Amygdala (tissue), 56 donors: ENCODE results near the gene TRIM54.
"Not testable (repeated sequence)": the region's sequence is repeated elsewhere in the genome, so short reads cannot be mapped to it uniquely, and the experiment has no call there.

Experiments used
- DNase-seq, 56 donors: peaks; one replicate each; lab custom pipeline; 2025; lab: John Stamatoyannopoulos, UW

Gene TRIM54

DNA sequence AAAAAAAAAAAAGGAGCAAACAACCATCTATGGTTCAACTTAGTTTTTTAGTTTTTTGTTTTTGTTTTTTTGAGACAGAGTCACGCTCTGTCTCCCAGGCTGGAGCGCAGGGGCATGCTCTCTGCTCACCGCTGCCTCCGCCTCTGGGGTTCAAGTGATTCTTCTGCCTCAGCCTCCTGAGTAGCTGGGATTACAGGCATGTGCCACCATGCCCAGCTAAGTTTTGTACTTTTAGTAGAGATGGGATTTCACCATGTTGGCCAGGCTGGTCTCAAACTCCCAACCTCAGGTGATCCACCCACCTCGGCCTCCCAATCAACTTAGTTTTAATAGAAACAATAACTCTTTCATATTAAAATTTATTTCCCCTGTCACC lies 71.1 kb downstream of the TRIM54 start:
- not testable (repeated sequence) for DNase-seq

DNA sequence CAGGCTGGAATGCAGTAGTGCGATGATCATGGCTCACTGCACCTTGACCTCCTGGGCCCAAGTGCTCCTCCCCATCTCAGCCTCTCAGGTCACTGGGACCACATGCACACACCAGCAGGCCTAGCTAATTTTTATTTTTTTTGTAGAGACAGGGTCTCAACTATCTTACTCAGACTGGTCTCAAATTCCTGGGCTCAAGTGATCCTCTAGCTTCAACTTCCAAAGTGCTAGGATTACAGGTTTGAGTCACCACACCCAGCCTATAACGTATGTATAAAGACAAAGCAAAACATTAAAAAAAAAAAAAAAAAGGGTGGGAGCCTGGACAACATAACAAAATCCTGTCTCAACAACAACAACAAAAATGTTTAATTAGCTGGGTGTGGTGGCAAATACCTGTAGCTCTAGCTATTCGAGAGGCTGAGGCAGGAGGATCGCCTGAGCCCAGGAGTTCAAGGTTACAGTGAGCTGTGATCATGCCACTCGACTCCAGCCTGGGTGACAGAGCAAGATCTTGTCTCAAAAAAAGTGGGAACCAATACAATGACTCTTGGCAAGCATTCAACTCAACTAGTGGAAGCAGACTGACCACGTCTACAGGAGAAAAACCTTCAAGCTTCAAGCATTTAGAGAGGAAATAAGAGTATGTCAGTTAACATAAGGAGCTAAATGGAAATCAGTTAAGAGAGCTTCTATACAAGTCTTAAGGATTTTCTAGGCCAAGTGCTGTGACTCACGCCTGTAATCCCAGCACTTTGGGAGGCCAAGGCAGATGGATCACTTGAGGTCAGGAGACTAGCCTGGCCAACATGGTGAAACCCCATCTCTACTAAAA lies 71.8 kb downstream of the TRIM54 start:
- no peak for DNase-seq

DNA sequence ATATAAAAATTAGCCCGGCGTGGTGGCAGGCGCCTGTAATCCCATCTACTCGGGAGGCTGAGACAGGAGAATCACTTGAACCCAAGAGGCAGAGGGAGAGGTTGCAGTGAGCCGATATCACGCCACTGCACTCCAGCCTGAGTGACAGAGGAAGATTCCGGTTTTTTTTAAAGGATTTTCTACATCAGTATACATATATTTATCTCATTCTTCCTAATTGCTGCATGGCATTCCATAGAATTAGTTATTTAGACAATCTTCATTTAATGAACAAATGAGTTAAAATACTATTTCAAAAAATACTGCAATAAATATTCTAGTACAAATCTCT lies 72.3 kb downstream of the TRIM54 start:
- no peak for DNase-seq

DNA sequence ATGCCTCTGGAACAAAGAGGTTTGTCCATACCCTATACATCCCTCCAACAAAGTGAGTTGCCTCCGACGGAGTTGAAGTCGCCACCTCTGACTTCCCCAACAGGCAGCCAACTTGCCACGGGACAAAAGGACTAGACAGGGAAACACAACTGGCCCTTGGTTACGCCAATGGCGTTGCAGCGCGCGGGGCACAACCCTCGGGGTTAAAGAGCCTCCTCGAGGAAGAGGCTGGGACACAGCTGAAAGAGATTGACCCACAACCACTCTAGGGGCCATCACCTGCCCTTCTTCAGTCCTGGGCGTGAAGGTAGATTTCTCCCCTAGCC lies 73.8 kb downstream of the TRIM54 start:
- peak in 5 of 56 donors; percentile 30 to 56 (median 37) for DNase-seq

DNA sequence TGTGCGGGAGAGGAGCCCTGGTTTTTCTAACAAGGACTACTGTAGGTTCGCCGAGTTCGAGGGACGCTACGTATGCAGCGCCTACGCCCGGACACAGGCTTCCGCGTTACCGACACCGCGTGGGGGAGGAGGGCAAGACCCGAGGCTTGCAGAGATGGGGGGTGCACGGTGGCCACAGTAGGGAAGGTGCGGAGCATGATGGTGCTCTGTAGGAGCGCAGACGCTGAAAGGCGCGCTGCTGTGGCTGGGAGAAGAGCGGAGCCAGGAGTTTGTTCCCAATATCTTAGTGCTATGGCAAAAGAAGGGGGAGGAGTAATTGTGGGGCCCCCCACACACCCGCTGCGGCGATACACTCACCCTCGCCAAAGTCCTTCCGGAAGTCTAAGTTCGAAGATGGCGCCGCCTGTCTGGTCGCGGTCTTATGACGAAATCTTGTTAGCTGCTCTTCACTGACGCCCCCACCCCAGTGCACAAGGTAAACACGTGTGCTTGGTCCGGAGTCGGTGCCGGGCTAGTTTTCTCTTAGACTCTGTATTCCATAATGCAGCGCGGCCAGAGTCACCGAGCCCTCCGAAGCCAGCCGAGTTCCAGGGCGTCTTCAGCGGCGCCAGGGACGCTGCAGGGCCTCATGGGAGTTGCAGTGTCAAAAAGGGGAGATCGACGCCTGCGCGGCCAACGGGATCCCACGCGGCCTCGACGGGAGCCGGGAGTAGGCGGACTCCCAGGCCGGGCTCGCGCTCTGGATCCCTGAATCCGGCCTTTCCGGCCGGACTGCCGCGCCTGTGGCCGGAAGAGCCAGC lies 74.4 kb downstream of the TRIM54 start, which contains the start of gene GTF3C2:
GTF3C2 (minus strand) TSS at position 383 of the 800 bp plus-strand sequence. CDS start 13,210 bp downstream, outside the sequence.
- DNase-seq = peak; percentile 66 to 100 (median 95)
